IMR-90 (cell line): ENCODE measurements around the gene ZNHIT1. TPM values are rescaled to one million over a fixed set of nuclear protein-coding genes. Genes with fewer than 3 reads are reported as not detected.

Experiments
- ATAC-seq: fragments of 200-7000 bp; cut with Tn5 transposase; 2 replicates; pipeline ENCODE4 v1.9.1; 2020; ENCODE audit warnings: low read depth, mild to moderate bottlenecking, moderate library complexity
- BruUV-seq: library from RNA; stranded (reverse); fragments of 400-500 nt; replicated peaks from 2 replicates; lab custom pipeline; 2021; lab: Mats Ljungman, UMichigan
- CTCF ChIA-PET: fragments of 300-600 bp; formaldehyde crosslinking; extraction: SDS; loops from one replicate; lab custom pipeline; 2021; ENCODE audit warnings: antibody characterized with exemption; lab: Yijun Ruan, JAX
- POLR2A ChIA-PET: fragments of 300-600 bp; sonication (Branson Sonifier 250); formaldehyde crosslinking; loops from one replicate; lab custom pipeline; 2022; ENCODE audit warnings: antibody characterized with exemption; ENCODE audit not compliant: unreplicated experiment; lab: Charles Lee
- DNase-seq: peaks from one replicate; pipeline ENCODE4 v3.0.0; 2013
- H2AFZ ChIP-seq: replicated peaks from 2 replicates; pipeline ENCODE3; 2013; ENCODE audit warnings: low read length, mild to moderate bottlenecking; ENCODE audit not compliant: poor library complexity
- H2AK5ac ChIP-seq: 2 replicates; pipeline ENCODE4 v1.6.1; 2013; ENCODE audit warnings: low read depth, low read length, inconsistent platforms
- H2AK9ac ChIP-seq: replicated peaks from 2 replicates; pipeline ENCODE3; 2013; ENCODE audit warnings: mild to moderate bottlenecking, low read depth, low read length, moderate library complexity; ENCODE audit not compliant: poor library complexity
- H2BK120ac ChIP-seq: 2 replicates; pipeline ENCODE4 v1.6.1; 2013; ENCODE audit warnings: low read depth, low read length, inconsistent platforms
- H2BK15ac ChIP-seq: 3 replicates; pipeline ENCODE4 v1.6.1; 2013; ENCODE audit warnings: low read depth, low read length, inconsistent platforms
- H2BK20ac ChIP-seq: 2 replicates; pipeline ENCODE4 v1.6.1; 2013; ENCODE audit warnings: low read depth, mild to moderate bottlenecking, inconsistent platforms, low read length, moderate library complexity
- H2BK5ac ChIP-seq: 2 replicates; pipeline ENCODE4 v1.6.1; 2013; ENCODE audit warnings: mild to moderate bottlenecking, low read depth, low read length, inconsistent platforms; ENCODE audit not compliant: poor library complexity, severe bottlenecking
- H3K14ac ChIP-seq: replicated peaks from 2 replicates; pipeline ENCODE4 v1.6.1; 2013; ENCODE audit warnings: low read depth, low read length, inconsistent platforms
- H3K18ac ChIP-seq: 2 replicates; pipeline ENCODE4 v1.6.1; 2013; ENCODE audit warnings: low read depth, low read length, control low read depth
- H3K23ac ChIP-seq: 2 replicates; pipeline ENCODE4 v1.6.1; 2013; ENCODE audit warnings: low read depth, low read length, inconsistent platforms
- H3K27ac ChIP-seq: 2 replicates; pipeline ENCODE4 v1.5.1; 2013; ENCODE audit warnings: mild to moderate bottlenecking, control low read depth, low read length; ENCODE audit not compliant: insufficient read depth
- H3K27me3 ChIP-seq: 2 replicates; pipeline ENCODE4 v1.6.1; 2013; ENCODE audit warnings: low read length; ENCODE audit not compliant: control insufficient read depth, insufficient read depth
- H3K36me3 ChIP-seq: 2 replicates; pipeline ENCODE4 v1.6.1; 2013; ENCODE audit warnings: low read length, mixed read lengths; ENCODE audit not compliant: control insufficient read depth, insufficient read depth
- H3K4ac ChIP-seq: 2 replicates; pipeline ENCODE4 v1.6.1; 2013; ENCODE audit warnings: low read depth, low read length, inconsistent platforms
- H3K4me1 ChIP-seq: 2 replicates; pipeline ENCODE4 v1.6.1; 2013; ENCODE audit warnings: low read length, mixed read lengths; ENCODE audit not compliant: control insufficient read depth, insufficient read depth
- H3K4me2 ChIP-seq: 2 replicates; pipeline ENCODE4 v1.6.1; 2013; ENCODE audit warnings: low read depth, mild to moderate bottlenecking, control low read depth, low read length, moderate library complexity
- H3K4me3 ChIP-seq: 2 replicates; pipeline ENCODE4 v1.5.1; 2013; ENCODE audit warnings: low read depth, mild to moderate bottlenecking, control low read depth, low read length, moderate library complexity; ENCODE audit not compliant: insufficient read depth
- H3K56ac ChIP-seq: 2 replicates; pipeline ENCODE4 v1.6.1; 2013; ENCODE audit warnings: low read length, inconsistent platforms; ENCODE audit not compliant: insufficient read depth; ENCODE audit errors: extremely low read depth
- H3K79me1 ChIP-seq, 2 experiments: 2 replicates each; pipeline ENCODE4 v1.6.1; 2013; ENCODE audit warnings: low read length in 2 of 2, inconsistent platforms in 1 of 2, low read depth in 1 of 2
- H3K9ac ChIP-seq: 2 replicates; pipeline ENCODE4 v1.6.1; 2013; ENCODE audit warnings: low read depth, low read length, control low read depth
- H3K9me1 ChIP-seq: 2 replicates; pipeline ENCODE4 v1.6.1; 2013; ENCODE audit warnings: low read length, inconsistent platforms; ENCODE audit not compliant: insufficient read depth
- H3K9me3 ChIP-seq: 2 replicates; pipeline ENCODE4 v1.6.1; 2013; ENCODE audit warnings: low read length; ENCODE audit not compliant: control insufficient read depth, insufficient read depth
- H4K20me1 ChIP-seq: 2 replicates; pipeline ENCODE4 v1.6.1; 2013; ENCODE audit warnings: low read length, inconsistent platforms; ENCODE audit not compliant: insufficient read depth
- H4K5ac ChIP-seq: 2 replicates; pipeline ENCODE4 v1.6.1; 2013; ENCODE audit warnings: mild to moderate bottlenecking, low read depth, low read length, control low read depth
- H4K8ac ChIP-seq, 2 experiments: 2 replicates each; pipeline ENCODE4 v1.6.1; 2013; ENCODE audit warnings: low read depth in 2 of 2, low read length in 2 of 2, control low read depth in 1 of 2, inconsistent platforms in 1 of 2
- H4K91ac ChIP-seq: 2 replicates; pipeline ENCODE4 v1.6.1; 2013; ENCODE audit warnings: low read depth, low read length, inconsistent platforms; ENCODE audit not compliant: insufficient read depth
- BHLHE40 ChIP-seq: fragments of 150-350 bp; IDR thresholded peaks from 2 replicates; pipeline ENCODE4 v1.6.1; 2016; ENCODE audit warnings: mild to moderate bottlenecking, low read depth, low read length
- POLR2A ChIP-seq: IDR thresholded peaks from 2 replicates; pipeline ENCODE4 v1.6.1; 2012; ENCODE audit warnings: mild to moderate bottlenecking, low read depth, low read length
- WGBS, 2 experiments: methylation state at CpG; one replicate each; pipeline versions ENCODE4 v1.1.5 to v1.1.7; 2013; ENCODE audit warnings: missing lambda C conversion rate in 2 of 2; ENCODE audit not compliant: insufficient read length in 1 of 2; ENCODE audit errors: extremely low coverage in 2 of 2; 5-methylcytosine and 5-hydroxymethylcytosine counted together
- dilution Hi-C: fragments of 300-500 bp; cut with HindIII; formaldehyde crosslinking; loops from one replicate; pipeline ENCODE4 v1.14.3; 2018; ENCODE audit warnings: low sequenced_read_pairs; ENCODE audit not compliant: unreplicated experiment
- in situ Hi-C: fragments of 300-500 bp; cut with MboI; formaldehyde crosslinking; loops from 3 replicates; pipeline ENCODE4 v1.14.3; 2019; ENCODE audit warnings: low sequenced_read_pairs, inconsistent platforms, mixed read lengths
- intact Hi-C: fragments of 100-400 bp; cut with micrococcal nuclease; formaldehyde crosslinking; loops from 2 replicates; pipeline ENCODE4 v1.10.0; 2022
- polyA plus RNA-seq, 3 experiments: library from polyadenylated mRNA; depleted of rRNA; stranded (reverse); fragments of >200 nt; gene quantifications; 2 replicates each; pipeline ENCODE4 v1.2.3, GENCODE V29; 2012; ENCODE audit warnings: low replicate concordance in 1 of 3
- total RNA-seq: library from RNA; depleted of rRNA; stranded (reverse); fragments of >200 nt; gene quantifications from 2 replicates; pipeline ENCODE4 v1.2.3, GENCODE V29; 2012

Gene ZNHIT1
- total and polyA plus RNA-seq, 2 of the 4 experiments (the other 2 are of a cell fraction) = 31.7 to 47.1 TPM

DNA sequence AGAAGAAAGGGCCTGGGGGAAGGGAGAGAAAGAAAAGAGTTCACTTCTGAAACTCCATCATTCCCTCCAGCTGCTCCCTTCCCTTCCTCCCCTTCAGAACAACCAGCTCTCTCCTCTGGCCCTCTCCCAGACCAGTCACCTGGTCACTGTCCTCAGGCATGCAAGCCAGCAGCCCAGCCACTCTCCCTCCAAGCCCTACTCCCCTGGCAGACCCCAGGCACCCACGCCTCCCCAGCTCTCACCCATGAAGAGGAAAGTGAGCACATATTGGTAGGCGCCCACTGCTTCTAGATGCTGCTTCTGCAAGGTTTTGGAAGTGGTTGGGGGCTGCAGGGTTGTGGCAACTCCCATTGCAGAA is 17.5 kb upstream of the ZNHIT1 start:
- TF ChIP-seq BHLHE40 (no peak), POLR2A (no peak)
- H3K79me1 ChIP-seq = no peaks in the 10 kb centered on the region
- H3K4me2 ChIP-seq = no peak overlapping the region
- no peak overlapping the region for H3K23ac ChIP-seq
- intact Hi-C loops (no loop called here), dilution Hi-C loops (no loop called here), in situ Hi-C loops (no loop called here)
- no peak overlapping the region for H3K56ac ChIP-seq
- H3K27ac ChIP-seq = no peak overlapping the region
- no peak overlapping the region for H3K14ac ChIP-seq
- ATAC-seq (no peak), DNase-seq (no peak)
- H4K20me1 ChIP-seq = no peaks in the 10 kb centered on the region
- H4K91ac ChIP-seq = no peak overlapping the region
- no peak overlapping the region for H2BK15ac ChIP-seq
- POLR2A ChIA-PET = no interaction called here
- no peaks in the 10 kb centered on the region for H3K36me3 ChIP-seq
- H2BK120ac ChIP-seq = no peak overlapping the region
- no peak overlapping the region for H2AFZ ChIP-seq
- H2AK9ac ChIP-seq = no peak overlapping the region
- WGBS, 2 experiments = no CpG with 5 or more reads among the region's 2 CpGs
- no peak overlapping the region for H2BK20ac ChIP-seq
- H3K4me1 ChIP-seq = no peaks in the 10 kb centered on the region
- H4K5ac ChIP-seq = no peak overlapping the region
- no peak overlapping the region for H2AK5ac ChIP-seq
- no TSS peak for BruUV-seq
- H3K9me1 ChIP-seq = no peaks in the 10 kb centered on the region
- 0 out of 2 replicates have a peak, but pooled peaks cover 2% of the 10 kb centered on the region for H3K9me3 ChIP-seq
- H4K8ac ChIP-seq = no peak overlapping the region
- no peak overlapping the region for H3K4me3 ChIP-seq
- no peak overlapping the region for H3K4ac ChIP-seq
- CTCF ChIA-PET = interaction anchor here (0.6 kb wide), 1 partner anchor 14 kb away, joined by 7 read pairs; no protein-coding TSS in a partner anchor
- no peak overlapping the region for H3K18ac ChIP-seq
- no peak overlapping the region for H3K9ac ChIP-seq
- no peak overlapping the region for H2BK5ac ChIP-seq
- H3K27me3 ChIP-seq = peaks cover 44% of the 10 kb centered on the region
